ENCODE data around the gene SORCS1.

The SORCS1 gene

GRCh38 chr10:106571192-106571946 is 593.1 kb downstream of the SORCS1 start:
- Histone ChIP-seq H2AFZ (ENCODE audit: low read length) (no peak overlapping the region), H3K27me3 (replicated peaks; ENCODE audit: insufficient read depth, low read length) (no peaks in the 10 kb centered on the region), H3F3A (ENCODE audit: insufficient read depth, low read length) (no peaks in the 10 kb centered on the region), H3K4me2 (ENCODE audit: low read depth, low read length) (no peak overlapping the region), H4K20me1 (ENCODE audit: insufficient read depth, low read length) (no peaks in the 10 kb centered on the region), H3K4me3 (ENCODE audit: low read length) (no peak overlapping the region), H3K9me3 (replicated peaks; ENCODE audit: insufficient read depth, low read length) (no peaks in the 10 kb centered on the region), H3K4me1 (ENCODE audit: low read length) (0 out of 2 replicates have a peak, but pooled peaks cover 4% of the 10 kb centered on the region), H3K27ac (ENCODE audit: low read length) (no peak overlapping the region), H3K9me2 (replicated peaks; ENCODE audit: insufficient read depth, low read length) (no peaks in the 10 kb centered on the region), H3K36me3 (replicated peaks; ENCODE audit: insufficient read depth, low read length) (no peaks in the 10 kb centered on the region), H3K79me2 (ENCODE audit: low read length) (no peaks in the 10 kb centered on the region), H3K9ac (ENCODE audit: low read length) (no peak overlapping the region)
- DNase-seq = no peak
- TF ChIP-seq EZH2 (optimal IDR thresholded peaks at IDR 0.05; ENCODE audit: low read depth, low read length) (no peak), EZH2phosphoT487 (IDR thresholded peaks at IDR 0.05; ENCODE audit: low read length) (no peak), CTCF (IDR thresholded peaks at IDR 0.05; ENCODE audit: low read length) (peak; percentile 26; the same call in 1 of the 2 replicates)

DNA sequence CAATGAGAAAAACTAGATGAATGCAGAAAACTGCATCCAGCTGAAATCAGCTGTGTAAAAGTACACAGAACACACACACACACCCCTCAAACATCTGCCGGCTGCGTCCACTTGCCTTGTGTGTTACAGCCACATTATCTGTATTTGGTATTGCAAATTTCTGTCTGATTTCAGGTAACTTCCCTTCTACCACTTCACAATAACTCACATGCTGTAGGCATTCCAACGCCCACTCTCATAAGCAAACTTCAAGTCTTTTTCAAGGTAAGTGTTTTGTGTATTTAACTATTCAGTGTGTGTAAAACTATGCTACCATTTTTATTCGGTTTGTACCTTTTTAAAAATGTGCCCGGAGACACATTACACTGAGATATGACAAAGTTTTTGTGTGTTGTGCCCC is 594.2 kb downstream of the SORCS1 start:
- DNase-seq = no peak
- no peaks in the 10 kb centered on the region for H4K20me1 ChIP-seq (ENCODE audit: insufficient read depth, low read length)
- H3K4me2 ChIP-seq (ENCODE audit: low read depth, low read length) = no peak overlapping the region
- no peak overlapping the region for H3K9ac ChIP-seq (ENCODE audit: low read length)
- H3F3A ChIP-seq (ENCODE audit: insufficient read depth, low read length) = no peaks in the 10 kb centered on the region
- no peaks in the 10 kb centered on the region for H3K9me2 ChIP-seq (replicated peaks; ENCODE audit: insufficient read depth, low read length)
- no peaks in the 10 kb centered on the region for H3K9me3 ChIP-seq (replicated peaks; ENCODE audit: insufficient read depth, low read length)
- H2AFZ ChIP-seq (ENCODE audit: low read length) = no peak overlapping the region
- no peaks in the 10 kb centered on the region for H3K4me1 ChIP-seq (ENCODE audit: low read length)
- no peak overlapping the region for H3K27ac ChIP-seq (ENCODE audit: low read length)
- no peaks in the 10 kb centered on the region for H3K27me3 ChIP-seq (replicated peaks; ENCODE audit: insufficient read depth, low read length)
- H3K4me3 ChIP-seq (ENCODE audit: low read length) = no peak overlapping the region
- no peaks in the 10 kb centered on the region for H3K36me3 ChIP-seq (replicated peaks; ENCODE audit: insufficient read depth, low read length)
- no peaks in the 10 kb centered on the region for H3K79me2 ChIP-seq (ENCODE audit: low read length)
- TF ChIP-seq CTCF (IDR thresholded peaks at IDR 0.05; ENCODE audit: low read length) (no peak), EZH2phosphoT487 (IDR thresholded peaks at IDR 0.05; ENCODE audit: low read length) (no peak), EZH2 (optimal IDR thresholded peaks at IDR 0.05; ENCODE audit: low read depth, low read length) (no peak)

DNA sequence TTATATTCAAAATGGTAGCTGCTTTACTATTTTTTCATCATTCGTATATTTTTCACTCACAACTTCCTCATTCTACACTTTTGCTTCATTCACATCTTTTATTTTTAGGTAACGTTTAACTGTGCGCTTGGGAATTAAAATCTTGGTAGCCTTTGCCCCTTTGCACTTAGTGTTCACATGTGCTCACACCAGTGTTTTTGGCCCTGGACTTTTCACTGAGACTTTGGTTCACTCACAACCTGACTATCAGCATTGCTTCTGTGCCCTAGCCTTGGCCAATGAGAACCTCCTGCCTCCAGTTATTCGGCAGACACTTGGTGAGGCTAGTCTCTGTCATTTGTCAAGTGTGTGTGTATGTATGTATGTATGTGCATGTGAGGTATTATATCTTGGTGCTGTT is 596.9 kb downstream of the SORCS1 start:
- Histone ChIP-seq H3K4me1 (ENCODE audit: low read length) (no peaks in the 10 kb centered on the region), H3K27me3 (replicated peaks; ENCODE audit: insufficient read depth, low read length) (no peaks in the 10 kb centered on the region), H3F3A (ENCODE audit: insufficient read depth, low read length) (no peaks in the 10 kb centered on the region), H4K20me1 (ENCODE audit: insufficient read depth, low read length) (no peaks in the 10 kb centered on the region), H3K4me3 (ENCODE audit: low read length) (no peak overlapping the region), H3K79me2 (ENCODE audit: low read length) (no peaks in the 10 kb centered on the region), H3K9me3 (replicated peaks; ENCODE audit: insufficient read depth, low read length) (no peaks in the 10 kb centered on the region), H3K27ac (ENCODE audit: low read length) (no peak overlapping the region), H2AFZ (ENCODE audit: low read length) (no peak overlapping the region), H3K36me3 (replicated peaks; ENCODE audit: insufficient read depth, low read length) (no peaks in the 10 kb centered on the region), H3K4me2 (ENCODE audit: low read depth, low read length) (no peak overlapping the region), H3K9me2 (replicated peaks; ENCODE audit: insufficient read depth, low read length) (no peaks in the 10 kb centered on the region), H3K9ac (ENCODE audit: low read length) (no peak overlapping the region)
- no peak for DNase-seq
- TF ChIP-seq EZH2 (optimal IDR thresholded peaks at IDR 0.05; ENCODE audit: low read depth, low read length) (no peak), EZH2phosphoT487 (IDR thresholded peaks at IDR 0.05; ENCODE audit: low read length) (no peak), CTCF (IDR thresholded peaks at IDR 0.05; ENCODE audit: low read length) (no peak)
